AG09319 (cell line): ENCODE data around the gene NXT1.
A peak's percentile ranks its signal among the peaks of the same experiment; 100 is the strongest.

Experiments
- DNase-seq: peaks from one replicate; pipeline ENCODE4 v3.0.0-alpha.2; 2010; ENCODE audit warnings: low read depth; ENCODE audit errors: extremely low read depth
- CTCF ChIP-seq: IDR thresholded peaks from 2 replicates; pipeline ENCODE4 v1.5.1; 2011; ENCODE audit warnings: low read depth, mild to moderate bottlenecking, inconsistent platforms, low read length, moderate library complexity

The NXT1 gene

GRCh38 chr20:23361119-23361475, 10.5 kb downstream of the NXT1 start:
- no peak for TF ChIP-seq CTCF
- DNase-seq, result no peak

- peak; percentile 97 for DNase-seq
- no peak; the same call in 1 of the 2 replicates for TF ChIP-seq CTCF
Measured at GRCh38 chr20:23361476-23362391, 11.1 kb downstream of the NXT1 start, which contains the start of gene GZF1. TSS of gene GZF1 (plus strand) at chr20:23362182. CDS start at chr20:23364384, 2,202 bp downstream.

GRCh38 chr20:23362392-23363256, 12.0 kb downstream of the NXT1 start:
- no peak for DNase-seq
- no peak for TF ChIP-seq CTCF

GRCh38 chr20:23363257-23363649, 12.7 kb downstream of the NXT1 start:
- no peak for TF ChIP-seq CTCF
- no peak for DNase-seq

GRCh38 chr20:23365390-23366165, 15.0 kb downstream of the NXT1 start:
- DNase-seq, result no peak
- no peak for TF ChIP-seq CTCF

- TF ChIP-seq CTCF, result no peak
- DNase-seq, result no peak
Measured at GRCh38 chr20:23366384-23366783, 15.8 kb downstream of the NXT1 start.
